HEK293 (cell line): ENCODE data around the gene MAGI2.

Source experiments
- CTCF ChIA-PET: fragments of 350-600 bp; formaldehyde crosslinking; extraction: SDS; loops from one replicate; lab custom pipeline; 2021; ENCODE audit warnings: antibody characterized with exemption; lab: Yijun Ruan, JAX
- POLR2A ChIA-PET: fragments of 300-600 bp; formaldehyde crosslinking; extraction: SDS; loops from one replicate; lab custom pipeline; 2020; ENCODE audit warnings: antibody characterized with exemption, inconsistent platforms; lab: Yijun Ruan, JAX
- H3K27ac ChIP-seq: fragments of 200-500 bp; sonication (Bioruptor generic); 2 replicates; pipeline ENCODE4 v1.5.1; 2014; ENCODE audit warnings: low read depth, low read length, control low read depth, inconsistent platforms; ENCODE audit errors: extremely low read depth
- H3K36me3 ChIP-seq, 2 experiments: fragments of 200-500 bp in 1 of 2; sonication (Bioruptor generic) in 1 of 2; 1 replicate in 1 of 2; 2 replicates in 1 of 2; pipeline ENCODE4 v1.5.1; 2014 to 2017; ENCODE audit warnings: inconsistent platforms in 2 of 2, low read length in 2 of 2; ENCODE audit not compliant: control insufficient read depth in 2 of 2, insufficient read depth in 1 of 2
- H3K4me1 ChIP-seq: fragments of 200-500 bp; sonication (Bioruptor generic); 2 replicates; pipeline ENCODE4 v1.5.1; 2014; ENCODE audit warnings: mild to moderate bottlenecking, low read length, inconsistent platforms; ENCODE audit not compliant: control insufficient read depth, insufficient read depth
- H3K4me3 ChIP-seq: 2 replicates; pipeline ENCODE4 v1.5.1; 2011; ENCODE audit warnings: low read depth, mild to moderate bottlenecking, control low read depth, low read length, moderate library complexity
- H3K9me3 ChIP-seq: fragments of 200-500 bp; sonication (Bioruptor generic); 2 replicates; pipeline ENCODE4 v1.5.1; 2014; ENCODE audit warnings: low read depth, low read length, inconsistent platforms; ENCODE audit not compliant: control insufficient read depth, insufficient read depth
- GLI2 ChIP-seq: fragments of 450-650 bp; formaldehyde crosslinking; IDR thresholded peaks from 2 replicates; pipeline ENCODE4; 2017; ENCODE audit warnings: missing biosample characterization, missing genetic modification characterization, low read depth, borderline replicate concordance
- OVOL3 ChIP-seq: fragments of 450-650 bp; formaldehyde crosslinking; IDR thresholded peaks from 2 replicates; pipeline ENCODE4 v1.5.1; 2016; ENCODE audit warnings: missing biosample characterization, missing genetic modification characterization
- SCRT1 ChIP-seq: fragments of 450-650 bp; formaldehyde crosslinking; IDR thresholded peaks from 2 replicates; pipeline ENCODE4 v1.5.1; 2016; ENCODE audit warnings: missing biosample characterization, missing genetic modification characterization, borderline replicate concordance
- YY2 ChIP-seq: fragments of 450-650 bp; formaldehyde crosslinking; IDR thresholded peaks from 2 replicates; pipeline ENCODE4 v1.5.1; 2016; ENCODE audit warnings: missing biosample characterization, missing genetic modification characterization
- ZFP69B ChIP-seq: fragments of 450-650 bp; formaldehyde crosslinking; IDR thresholded peaks from 2 replicates; pipeline ENCODE4 v1.5.1; 2016; ENCODE audit warnings: missing biosample characterization, missing genetic modification characterization
- ZNF114 ChIP-seq: fragments of 450-650 bp; formaldehyde crosslinking; IDR thresholded peaks from 2 replicates; pipeline ENCODE4 v1.5.0; 2017; ENCODE audit warnings: missing biosample characterization, missing genetic modification characterization
- ZNF16 ChIP-seq: fragments of 450-650 bp; formaldehyde crosslinking; IDR thresholded peaks from 2 replicates; pipeline ENCODE4 v1.5.1; 2016; ENCODE audit warnings: low read depth, missing biosample characterization, missing genetic modification characterization
- ZNF248 ChIP-seq: fragments of 450-650 bp; formaldehyde crosslinking; IDR thresholded peaks from 2 replicates; pipeline ENCODE4 v1.5.1; 2017; ENCODE audit warnings: missing biosample characterization, missing genetic modification characterization
- ZNF354C ChIP-seq: fragments of 450-650 bp; formaldehyde crosslinking; IDR thresholded peaks from 2 replicates; pipeline ENCODE4 v1.5.1; 2016; ENCODE audit warnings: missing biosample characterization, missing genetic modification characterization, low read depth, borderline replicate concordance
- ZNF37A ChIP-seq: fragments of 450-650 bp; IDR thresholded peaks from 2 replicates; pipeline ENCODE4 v1.5.1; 2018; ENCODE audit warnings: missing biosample characterization, missing genetic modification characterization
- ZNF510 ChIP-seq: fragments of 450-650 bp; formaldehyde crosslinking; IDR thresholded peaks from 2 replicates; pipeline ENCODE4 v1.5.1; 2018; ENCODE audit warnings: mild to moderate bottlenecking, missing genetic modification characterization, missing biosample characterization; ENCODE audit not compliant: insufficient replicate concordance
- ZNF561 ChIP-seq: fragments of 450-650 bp; IDR thresholded peaks from 2 replicates; pipeline ENCODE4 v1.5.1; 2018; ENCODE audit warnings: missing biosample characterization, missing genetic modification characterization, borderline replicate concordance
- ZNF571 ChIP-seq: fragments of 450-650 bp; formaldehyde crosslinking; IDR thresholded peaks from 2 replicates; pipeline ENCODE4 v1.5.0; 2017; ENCODE audit warnings: missing biosample characterization, missing genetic modification characterization
- ZNF585B ChIP-seq: fragments of 450-650 bp; formaldehyde crosslinking; IDR thresholded peaks from 2 replicates; pipeline ENCODE4 v1.5.1; 2016; ENCODE audit warnings: missing biosample characterization, missing genetic modification characterization
- ZNF596 ChIP-seq: fragments of 450-650 bp; IDR thresholded peaks from 2 replicates; pipeline ENCODE4 v1.5.0; 2018; ENCODE audit warnings: missing biosample characterization, mild to moderate bottlenecking, missing genetic modification characterization, moderate library complexity
- ZNF610 ChIP-seq: fragments of 450-650 bp; formaldehyde crosslinking; IDR thresholded peaks from 2 replicates; pipeline ENCODE4 v1.5.1; 2016; ENCODE audit warnings: missing biosample characterization, missing genetic modification characterization, borderline replicate concordance
- ZNF654 ChIP-seq: fragments of 450-650 bp; formaldehyde crosslinking; IDR thresholded peaks from 2 replicates; pipeline ENCODE4 v1.5.1; 2016; ENCODE audit warnings: low read depth, missing biosample characterization, missing genetic modification characterization
- ZNF677 ChIP-seq: fragments of 450-650 bp; IDR thresholded peaks from 2 replicates; pipeline ENCODE4 v1.5.0; 2018; ENCODE audit warnings: missing biosample characterization, mild to moderate bottlenecking, missing genetic modification characterization, moderate library complexity
- ZNF768 ChIP-seq: fragments of 450-650 bp; formaldehyde crosslinking; IDR thresholded peaks from 2 replicates; pipeline ENCODE4 v1.5.1; 2018; ENCODE audit warnings: missing biosample characterization, mild to moderate bottlenecking, missing genetic modification characterization
- ZNF777 ChIP-seq: fragments of 450-650 bp; formaldehyde crosslinking; IDR thresholded peaks from 2 replicates; pipeline ENCODE4 v1.5.1; 2017; ENCODE audit warnings: missing biosample characterization, missing genetic modification characterization, borderline replicate concordance
- ZXDB ChIP-seq: fragments of 450-650 bp; formaldehyde crosslinking; IDR thresholded peaks from 2 replicates; pipeline ENCODE4 v1.5.1; 2016; ENCODE audit warnings: missing biosample characterization, missing genetic modification characterization
- TF ChIP-seq, protein P1 (sequence below): fragments of 450-650 bp; formaldehyde crosslinking; IDR thresholded peaks from 2 replicates; pipeline ENCODE4 v1.5.1; 2016; ENCODE audit warnings: missing biosample characterization, missing genetic modification characterization
- TF ChIP-seq, protein P2 (sequence below): fragments of 450-650 bp; formaldehyde crosslinking; conservative IDR thresholded peaks from 2 replicates; pipeline ENCODE4 v1.5.1; 2016; ENCODE audit warnings: low read depth, missing biosample characterization, missing genetic modification characterization
- TF ChIP-seq, protein P3 (sequence below): fragments of 450-650 bp; formaldehyde crosslinking; IDR thresholded peaks from 2 replicates; pipeline ENCODE4 v1.5.1; 2016; ENCODE audit warnings: missing biosample characterization, missing genetic modification characterization

The MAGI2 gene

DNA sequence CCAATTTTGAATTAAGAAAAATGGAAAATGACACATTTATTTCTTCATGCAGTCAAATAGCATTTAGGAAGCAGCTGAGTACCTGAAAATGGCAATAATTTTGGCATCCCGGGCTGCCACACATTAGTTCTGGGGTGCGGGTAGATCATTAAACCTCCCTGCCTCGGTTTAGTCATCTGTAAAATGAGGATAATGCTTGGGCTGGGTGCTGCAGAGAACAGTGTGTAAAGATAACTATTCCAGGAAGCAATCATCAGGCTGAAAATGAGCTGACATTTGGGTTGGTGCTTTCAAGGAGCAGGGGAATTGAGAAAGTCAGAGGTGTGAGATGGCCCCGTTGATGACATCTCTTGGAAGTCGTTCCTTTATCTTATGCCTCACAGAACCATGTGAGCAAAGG is 887.7 kb downstream of the MAGI2 start (continued):
- TF ChIP-seq, protein P1, sequence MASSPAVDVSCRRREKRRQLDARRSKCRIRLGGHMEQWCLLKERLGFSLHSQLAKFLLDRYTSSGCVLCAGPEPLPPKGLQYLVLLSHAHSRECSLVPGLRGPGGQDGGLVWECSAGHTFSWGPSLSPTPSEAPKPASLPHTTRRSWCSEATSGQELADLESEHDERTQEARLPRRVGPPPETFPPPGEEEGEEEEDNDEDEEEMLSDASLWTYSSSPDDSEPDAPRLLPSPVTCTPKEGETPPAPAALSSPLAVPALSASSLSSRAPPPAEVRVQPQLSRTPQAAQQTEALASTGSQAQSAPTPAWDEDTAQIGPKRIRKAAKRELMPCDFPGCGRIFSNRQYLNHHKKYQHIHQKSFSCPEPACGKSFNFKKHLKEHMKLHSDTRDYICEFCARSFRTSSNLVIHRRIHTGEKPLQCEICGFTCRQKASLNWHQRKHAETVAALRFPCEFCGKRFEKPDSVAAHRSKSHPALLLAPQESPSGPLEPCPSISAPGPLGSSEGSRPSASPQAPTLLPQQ, result no peak
- no peak for TF ChIP-seq ZNF248 (tag by site-specific recombination)
- no peak for TF ChIP-seq ZNF16 (tag by site-specific recombination)
- no peak for TF ChIP-seq OVOL3 (tag by site-specific recombination)
- no peak for TF ChIP-seq ZNF561 (tag by site-specific recombination)
- no peak for TF ChIP-seq ZNF510
- no peak for TF ChIP-seq SCRT1
- no peak for TF ChIP-seq ZNF354C (tag by site-specific recombination)
- TF ChIP-seq ZNF768, result no peak
- TF ChIP-seq ZNF585B (tag by site-specific recombination), result no peak
- TF ChIP-seq, protein P2, sequence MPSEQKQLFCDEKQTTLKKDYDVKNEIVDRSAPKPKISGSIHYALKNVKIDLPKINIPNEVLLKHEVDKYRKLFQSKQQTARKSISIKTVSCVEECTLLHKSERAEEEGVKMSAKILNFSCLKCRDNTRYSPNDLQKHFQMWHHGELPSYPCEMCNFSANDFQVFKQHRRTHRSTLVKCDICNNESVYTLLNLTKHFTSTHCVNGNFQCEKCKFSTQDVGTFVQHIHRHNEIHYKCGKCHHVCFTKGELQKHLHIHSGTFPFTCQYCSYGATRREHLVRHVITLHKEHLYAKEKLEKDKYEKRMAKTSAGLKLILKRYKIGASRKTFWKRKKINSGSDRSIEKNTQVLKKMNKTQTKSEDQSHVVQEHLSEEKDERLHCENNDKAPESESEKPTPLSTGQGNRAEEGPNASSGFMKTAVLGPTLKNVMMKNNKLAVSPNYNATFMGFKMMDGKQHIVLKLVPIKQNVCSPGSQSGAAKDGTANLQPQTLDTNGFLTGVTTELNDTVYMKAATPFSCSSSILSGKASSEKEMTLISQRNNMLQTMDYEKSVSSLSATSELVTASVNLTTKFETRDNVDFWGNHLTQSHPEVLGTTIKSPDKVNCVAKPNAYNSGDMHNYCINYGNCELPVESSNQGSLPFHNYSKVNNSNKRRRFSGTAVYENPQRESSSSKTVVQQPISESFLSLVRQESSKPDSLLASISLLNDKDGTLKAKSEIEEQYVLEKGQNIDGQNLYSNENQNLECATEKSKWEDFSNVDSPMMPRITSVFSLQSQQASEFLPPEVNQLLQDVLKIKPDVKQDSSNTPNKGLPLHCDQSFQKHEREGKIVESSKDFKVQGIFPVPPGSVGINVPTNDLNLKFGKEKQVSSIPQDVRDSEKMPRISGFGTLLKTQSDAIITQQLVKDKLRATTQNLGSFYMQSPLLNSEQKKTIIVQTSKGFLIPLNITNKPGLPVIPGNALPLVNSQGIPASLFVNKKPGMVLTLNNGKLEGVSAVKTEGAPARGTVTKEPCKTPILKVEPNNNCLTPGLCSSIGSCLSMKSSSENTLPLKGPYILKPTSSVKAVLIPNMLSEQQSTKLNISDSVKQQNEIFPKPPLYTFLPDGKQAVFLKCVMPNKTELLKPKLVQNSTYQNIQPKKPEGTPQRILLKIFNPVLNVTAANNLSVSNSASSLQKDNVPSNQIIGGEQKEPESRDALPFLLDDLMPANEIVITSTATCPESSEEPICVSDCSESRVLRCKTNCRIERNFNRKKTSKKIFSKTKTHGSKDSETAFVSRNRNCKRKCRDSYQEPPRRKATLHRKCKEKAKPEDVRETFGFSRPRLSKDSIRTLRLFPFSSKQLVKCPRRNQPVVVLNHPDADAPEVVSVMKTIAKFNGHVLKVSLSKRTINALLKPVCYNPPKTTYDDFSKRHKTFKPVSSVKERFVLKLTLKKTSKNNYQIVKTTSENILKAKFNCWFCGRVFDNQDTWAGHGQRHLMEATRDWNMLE, result no peak

DNA sequence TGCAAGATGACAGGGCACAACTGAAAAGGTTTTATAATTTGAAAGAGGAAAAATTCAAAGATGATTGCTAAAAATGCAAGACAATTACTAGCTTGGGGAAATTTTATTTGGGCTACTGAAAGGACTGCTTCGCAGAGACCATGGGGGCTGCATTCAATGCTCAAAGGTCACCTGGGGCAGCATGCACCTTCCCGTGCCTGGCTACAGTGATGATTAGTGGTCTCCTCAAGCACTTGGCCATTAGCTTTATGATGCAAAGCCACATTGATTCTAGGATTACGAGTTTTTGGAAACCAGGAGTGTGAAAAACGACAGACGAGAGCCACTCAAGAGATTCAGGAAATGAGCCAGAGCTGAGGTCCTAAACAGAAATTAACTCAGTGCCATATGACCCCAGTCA is 890.3 kb downstream of the MAGI2 start:
- POLR2A ChIA-PET, result no interaction called here
- Histone ChIP-seq H3K4me3 (no peak overlapping the region), H3K9me3 (no peaks in the 10 kb centered on the region), H3K4me1 (no peaks in the 10 kb centered on the region), H3K27ac (no peak overlapping the region)
- TF ChIP-seq ZNF677 (tag by site-specific recombination) (no peak), ZNF114 (no peak)
- TF ChIP-seq, all 188 proteins: peak for 0
- no peaks in the 10 kb centered on the region for H3K36me3 ChIP-seq
- CTCF ChIA-PET, result no interaction called here

GRCh38 chr7:78562191-78562590 is 891.3 kb downstream of the MAGI2 start:
- no peaks in the 10 kb centered on the region for H3K9me3 ChIP-seq
- TF ChIP-seq YY2 (tag by site-specific recombination) (no peak), ZFP69B (no peak)
- TF ChIP-seq, all 188 proteins: peak for 0
- POLR2A ChIA-PET, result no interaction called here
- Histone ChIP-seq H3K4me3 (no peak overlapping the region), H3K4me1 (no peaks in the 10 kb centered on the region), H3K36me3 (no peaks in the 10 kb centered on the region), H3K27ac (no peak overlapping the region)
- CTCF ChIA-PET, result no interaction called here

DNA sequence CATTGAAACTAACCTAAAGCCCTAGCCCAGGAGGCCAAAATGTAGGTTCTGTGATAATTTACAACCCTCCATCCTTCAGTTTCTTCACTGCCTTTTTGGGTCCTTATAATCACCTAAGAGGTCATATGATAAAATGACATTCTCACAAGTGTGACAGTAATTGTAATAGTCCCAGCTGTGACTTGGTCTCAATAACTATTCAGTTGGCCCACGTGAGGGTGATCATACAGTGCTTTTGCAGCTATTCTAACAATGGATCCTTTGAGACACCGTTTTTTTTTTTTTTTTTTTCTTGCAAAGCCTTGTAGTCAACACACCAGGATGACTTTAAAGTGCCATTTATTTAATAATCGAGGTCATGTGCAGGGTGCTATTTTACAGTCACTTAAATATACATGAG is 894.9 kb downstream of the MAGI2 start:
- Histone ChIP-seq H3K27ac (no peak overlapping the region), H3K4me1 (no peaks in the 10 kb centered on the region), H3K4me3 (no peak overlapping the region), H3K9me3 (no peaks in the 10 kb centered on the region), H3K36me3 (no peaks in the 10 kb centered on the region)
- ChIA-PET CTCF (no interaction called here), POLR2A (no interaction called here)
- TF ChIP-seq ZXDB (tag by site-specific recombination), result no peak
- no peak for TF ChIP-seq ZNF654
- TF ChIP-seq YY2 (tag by site-specific recombination), result no peak
- TF ChIP-seq ZNF37A, result no peak
- no peak for TF ChIP-seq ZNF777 (tag by site-specific recombination)
- TF ChIP-seq GLI2 (tag by site-specific recombination), result no peak
- TF ChIP-seq ZNF610, result no peak
- TF ChIP-seq, protein P3, sequence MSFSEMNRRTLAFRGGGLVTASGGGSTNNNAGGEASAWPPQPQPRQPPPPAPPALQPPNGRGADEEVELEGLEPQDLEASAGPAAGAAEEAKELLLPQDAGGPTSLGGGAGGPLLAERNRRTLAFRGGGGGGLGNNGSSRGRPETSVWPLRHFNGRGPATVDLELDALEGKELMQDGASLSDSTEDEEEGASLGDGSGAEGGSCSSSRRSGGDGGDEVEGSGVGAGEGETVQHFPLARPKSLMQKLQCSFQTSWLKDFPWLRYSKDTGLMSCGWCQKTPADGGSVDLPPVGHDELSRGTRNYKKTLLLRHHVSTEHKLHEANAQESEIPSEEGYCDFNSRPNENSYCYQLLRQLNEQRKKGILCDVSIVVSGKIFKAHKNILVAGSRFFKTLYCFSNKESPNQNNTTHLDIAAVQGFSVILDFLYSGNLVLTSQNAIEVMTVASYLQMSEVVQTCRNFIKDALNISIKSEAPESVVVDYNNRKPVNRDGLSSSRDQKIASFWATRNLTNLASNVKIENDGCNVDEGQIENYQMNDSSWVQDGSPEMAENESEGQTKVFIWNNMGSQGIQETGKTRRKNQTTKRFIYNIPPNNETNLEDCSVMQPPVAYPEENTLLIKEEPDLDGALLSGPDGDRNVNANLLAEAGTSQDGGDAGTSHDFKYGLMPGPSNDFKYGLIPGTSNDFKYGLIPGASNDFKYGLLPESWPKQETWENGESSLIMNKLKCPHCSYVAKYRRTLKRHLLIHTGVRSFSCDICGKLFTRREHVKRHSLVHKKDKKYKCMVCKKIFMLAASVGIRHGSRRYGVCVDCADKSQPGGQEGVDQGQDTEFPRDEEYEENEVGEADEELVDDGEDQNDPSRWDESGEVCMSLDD (tag by site-specific recombination), result no peak
- no peak for TF ChIP-seq ZNF596
- no peak for TF ChIP-seq ZNF571
